ENCODE results near the gene HASPIN.
"Not testable (repeated sequence)": the region's sequence is repeated elsewhere in the genome, so short reads cannot be mapped to it uniquely, and the experiment has no call there.

The HASPIN gene

GRCh38 chr17:3712811-3713463 lies 10.8 kb upstream of the HASPIN start:
- TF ChIP-seq TAF1 (IDR thresholded peaks at IDR 0.05; ENCODE audit: low read depth, low read length) = no peak
- TF ChIP-seq POLR2AphosphoS5 (IDR thresholded peaks at IDR 0.05; ENCODE audit: low read depth, low read length) = no peak
- no peak for TF ChIP-seq PAX5 (IDR thresholded peaks at IDR 0.05; ENCODE audit: insufficient read depth, low read length, severe bottlenecking)
- TF ChIP-seq SPI1 (IDR thresholded peaks at IDR 0.05; ENCODE audit: low read depth, low read length) = no peak
- TF ChIP-seq POLR2A (IDR thresholded peaks at IDR 0.05; ENCODE audit: low read depth, low read length) = no peak
- no peak for TF ChIP-seq POU2F2 (IDR thresholded peaks at IDR 0.05; ENCODE audit: low read depth, low read length)
- DNase-seq (ENCODE audit: insufficient read length, low spot score) (no peak), FAIRE-seq (peak; percentile 93)

GRCh38 chr17:3715296-3715695 lies 8.4 kb upstream of the HASPIN start:
- DNase-seq (ENCODE audit: insufficient read length, low spot score) = no peak
- TF ChIP-seq POLR2A (IDR thresholded peaks at IDR 0.05; ENCODE audit: low read depth, low read length) = no peak
- FAIRE-seq = no peak

GRCh38 chr17:3718201-3718600 lies 5.5 kb upstream of the HASPIN start:
- TF ChIP-seq SPI1 (IDR thresholded peaks at IDR 0.05; ENCODE audit: low read depth, low read length) = no peak
- TF ChIP-seq POLR2AphosphoS5 (IDR thresholded peaks at IDR 0.05; ENCODE audit: low read depth, low read length) = no peak
- no peak for TF ChIP-seq TAF1 (IDR thresholded peaks at IDR 0.05; ENCODE audit: low read depth, low read length)
- TF ChIP-seq POU2F2 (IDR thresholded peaks at IDR 0.05; ENCODE audit: low read depth, low read length) = no peak
- TF ChIP-seq POLR2A (IDR thresholded peaks at IDR 0.05; ENCODE audit: low read depth, low read length) = no peak
- TF ChIP-seq PAX5 (IDR thresholded peaks at IDR 0.05; ENCODE audit: insufficient read depth, low read length, severe bottlenecking) = no peak
- no peak for FAIRE-seq
- no peak for DNase-seq (ENCODE audit: insufficient read length, low spot score)

GRCh38 chr17:3719265-3719664 lies 4.4 kb upstream of the HASPIN start:
- FAIRE-seq = no peak
- TF ChIP-seq TAF1 (IDR thresholded peaks at IDR 0.05; ENCODE audit: low read depth, low read length) = no peak
- TF ChIP-seq PAX5 (IDR thresholded peaks at IDR 0.05; ENCODE audit: insufficient read depth, low read length, severe bottlenecking) = no peak
- no peak for TF ChIP-seq POLR2AphosphoS5 (IDR thresholded peaks at IDR 0.05; ENCODE audit: low read depth, low read length)
- no peak for TF ChIP-seq POLR2A (IDR thresholded peaks at IDR 0.05; ENCODE audit: low read depth, low read length)
- no peak for TF ChIP-seq POU2F2 (IDR thresholded peaks at IDR 0.05; ENCODE audit: low read depth, low read length)
- TF ChIP-seq SPI1 (IDR thresholded peaks at IDR 0.05; ENCODE audit: low read depth, low read length) = no peak
- DNase-seq (ENCODE audit: insufficient read length, low spot score) = no peak

GRCh38 chr17:3722716-3723115 lies 987 bp upstream of the HASPIN start:
- DNase-seq (ENCODE audit: insufficient read length, low spot score) (no peak), FAIRE-seq (no peak)
- TF ChIP-seq POLR2AphosphoS5 (IDR thresholded peaks at IDR 0.05; ENCODE audit: low read depth, low read length) (no peak), POLR2A (IDR thresholded peaks at IDR 0.05; ENCODE audit: low read depth, low read length) (no peak), SPI1 (IDR thresholded peaks at IDR 0.05; ENCODE audit: low read depth, low read length) (no peak), POU2F2 (IDR thresholded peaks at IDR 0.05; ENCODE audit: low read depth, low read length) (no peak), TAF1 (IDR thresholded peaks at IDR 0.05; ENCODE audit: low read depth, low read length) (no peak), PAX5 (IDR thresholded peaks at IDR 0.05; ENCODE audit: insufficient read depth, low read length, severe bottlenecking) (no peak)

- FAIRE-seq (no peak), DNase-seq (ENCODE audit: insufficient read length, low spot score) (no peak)
Measured at GRCh38 chr17:3723188-3723555, 531 bp upstream of the HASPIN start.

GRCh38 chr17:3724378-3725077 lies 825 bp downstream of the HASPIN start:
- FAIRE-seq (no peak), DNase-seq (ENCODE audit: insufficient read length, low spot score) (no peak)
- TF ChIP-seq POLR2A (IDR thresholded peaks at IDR 0.05; ENCODE audit: low read depth, low read length) (no peak), SPI1 (IDR thresholded peaks at IDR 0.05; ENCODE audit: low read depth, low read length) (no peak), POLR2AphosphoS5 (IDR thresholded peaks at IDR 0.05; ENCODE audit: low read depth, low read length) (no peak), TAF1 (IDR thresholded peaks at IDR 0.05; ENCODE audit: low read depth, low read length) (no peak), POU2F2 (IDR thresholded peaks at IDR 0.05; ENCODE audit: low read depth, low read length) (no peak), PAX5 (IDR thresholded peaks at IDR 0.05; ENCODE audit: insufficient read depth, low read length, severe bottlenecking) (no peak)

More at GRCh38 chr17:3723188-3723555, 531 bp upstream of the HASPIN start:
- TF ChIP-seq POU2F2 (IDR thresholded peaks at IDR 0.05; ENCODE audit: low read depth, low read length) = no peak
- TF ChIP-seq PAX5 (IDR thresholded peaks at IDR 0.05; ENCODE audit: insufficient read depth, low read length, severe bottlenecking) = no peak
- TF ChIP-seq TAF1 (IDR thresholded peaks at IDR 0.05; ENCODE audit: low read depth, low read length) = no peak
- TF ChIP-seq POLR2A (IDR thresholded peaks at IDR 0.05; ENCODE audit: low read depth, low read length) = no peak
- TF ChIP-seq POLR2AphosphoS5 (IDR thresholded peaks at IDR 0.05; ENCODE audit: low read depth, low read length) = no peak

GRCh38 chr17:3727041-3727440 lies 3.3 kb downstream of the HASPIN start:
- TF ChIP-seq PAX5 (IDR thresholded peaks at IDR 0.05; ENCODE audit: insufficient read depth, low read length, severe bottlenecking) = no peak
- TF ChIP-seq SPI1 (IDR thresholded peaks at IDR 0.05; ENCODE audit: low read depth, low read length) = no peak
- TF ChIP-seq POLR2A (IDR thresholded peaks at IDR 0.05; ENCODE audit: low read depth, low read length) = no peak
- no peak for TF ChIP-seq TAF1 (IDR thresholded peaks at IDR 0.05; ENCODE audit: low read depth, low read length)
- TF ChIP-seq POLR2AphosphoS5 (IDR thresholded peaks at IDR 0.05; ENCODE audit: low read depth, low read length) = no peak
- TF ChIP-seq POU2F2 (IDR thresholded peaks at IDR 0.05; ENCODE audit: low read depth, low read length) = no peak
- no peak for FAIRE-seq
- DNase-seq (ENCODE audit: insufficient read length, low spot score) = no peak

GRCh38 chr17:3728099-3728498 lies 4.4 kb downstream of the HASPIN start:
- not testable (repeated sequence) for DNase-seq (ENCODE audit: insufficient read length, low spot score); FAIRE-seq

- no peak for TF ChIP-seq TAF1 (IDR thresholded peaks at IDR 0.05; ENCODE audit: low read depth, low read length)
- no peak for TF ChIP-seq POLR2A (IDR thresholded peaks at IDR 0.05; ENCODE audit: low read depth, low read length)
- no peak for TF ChIP-seq PAX5 (IDR thresholded peaks at IDR 0.05; ENCODE audit: insufficient read depth, low read length, severe bottlenecking)
- TF ChIP-seq SPI1 (IDR thresholded peaks at IDR 0.05; ENCODE audit: low read depth, low read length) = no peak
- no peak for TF ChIP-seq POLR2AphosphoS5 (IDR thresholded peaks at IDR 0.05; ENCODE audit: low read depth, low read length)
- TF ChIP-seq POU2F2 (IDR thresholded peaks at IDR 0.05; ENCODE audit: low read depth, low read length) = no peak
- DNase-seq (ENCODE audit: insufficient read length, low spot score) (no peak), FAIRE-seq (no peak)
Measured at GRCh38 chr17:3729881-3730280, 6.2 kb downstream of the HASPIN start.
